CD4-positive, alpha-beta T cell treated with Interferon gamma for 1 hour (primary cell): ENCODE data around the gene THADA.
"Not testable (repeated sequence)": the region's sequence is repeated elsewhere in the genome, so short reads cannot be mapped to it uniquely, and the experiment has no call there.

ENCODE experiments used
- DNase-seq: peaks from one replicate; pipeline ENCODE4 v3.0.0-alpha.2; 2020

Gene THADA

GRCh38 chr2:43537137-43537536 is 58.7 kb downstream of the THADA start:
- no peak for DNase-seq

GRCh38 chr2:43534569-43534968 is 61.3 kb downstream of the THADA start:
- DNase-seq, result no peak

GRCh38 chr2:43532572-43532971 is 63.3 kb downstream of the THADA start:
- not testable (repeated sequence) for DNase-seq

- DNase-seq, result no peak
Observed at GRCh38 chr2:43531251-43531650, 64.6 kb downstream of the THADA start.

GRCh38 chr2:43526994-43527393 is 68.8 kb downstream of the THADA start:
- DNase-seq, result no peak

- DNase-seq, result no peak
Observed at GRCh38 chr2:43525506-43525905, 70.3 kb downstream of the THADA start.

- no peak for DNase-seq
Observed at GRCh38 chr2:43524177-43524965, 71.5 kb downstream of the THADA start.

- DNase-seq, result no peak
Observed at GRCh38 chr2:43522177-43522576, 73.7 kb downstream of the THADA start.

GRCh38 chr2:43521568-43521967 is 74.3 kb downstream of the THADA start:
- DNase-seq, result no peak

GRCh38 chr2:43520919-43521318 is 74.9 kb downstream of the THADA start:
- DNase-seq, result no peak

GRCh38 chr2:43519643-43520221 is 76.1 kb downstream of the THADA start:
- no peak for DNase-seq

- no peak for DNase-seq
Observed at GRCh38 chr2:43518718-43519117, 77.1 kb downstream of the THADA start.

GRCh38 chr2:43518181-43518580 is 77.7 kb downstream of the THADA start:
- DNase-seq, result no peak

- DNase-seq, result no peak
Observed at GRCh38 chr2:43515807-43516497, 79.9 kb downstream of the THADA start.

GRCh38 chr2:43515248-43515647 is 80.6 kb downstream of the THADA start:
- DNase-seq, result no peak

GRCh38 chr2:43513796-43514195 is 82.0 kb downstream of the THADA start:
- DNase-seq, result no peak

- no peak for DNase-seq
Observed at GRCh38 chr2:43513216-43513615, 82.6 kb downstream of the THADA start.

- no peak for DNase-seq
Observed at GRCh38 chr2:43511199-43511598, 84.6 kb downstream of the THADA start.

GRCh38 chr2:43509886-43510285 is 86.0 kb downstream of the THADA start:
- DNase-seq, result no peak

- DNase-seq, result no peak
Observed at GRCh38 chr2:43508209-43508608, 87.6 kb downstream of the THADA start.

- no peak for DNase-seq
Observed at GRCh38 chr2:43507137-43507536, 88.7 kb downstream of the THADA start.

GRCh38 chr2:43495727-43496126 is 100.1 kb downstream of the THADA start:
- no peak for DNase-seq

GRCh38 chr2:43493954-43494353 is 101.9 kb downstream of the THADA start:
- no peak for DNase-seq

- DNase-seq, result no peak
Observed at GRCh38 chr2:43491065-43491639, 104.7 kb downstream of the THADA start.
